GM23248 (cell line): ENCODE measurements around the gene C22orf15. TPM values are rescaled to one million over a fixed set of nuclear protein-coding genes. Genes with fewer than 3 reads are reported as not detected.

ENCODE experiments used
- DNase-seq: peaks from one replicate; pipeline ENCODE4 v3.0.0-alpha.2; 2015
- H2AFZ ChIP-seq: fragments of 200-600 bp; sonication (generic); 2 replicates; pipeline ENCODE4 v1.6.1; 2016; ENCODE audit warnings: antibody characterized with exemption
- H3F3A ChIP-seq: fragments of 200-600 bp; sonication (generic); 2 replicates; pipeline ENCODE4 v1.6.1; 2016; ENCODE audit warnings: mild to moderate bottlenecking, antibody characterized with exemption, mixed run types; ENCODE audit not compliant: insufficient read depth
- H3K27ac ChIP-seq: fragments of 200-600 bp; sonication (generic); 2 replicates; pipeline ENCODE4 v1.5.1; 2016; ENCODE audit warnings: mild to moderate bottlenecking
- H3K27me3 ChIP-seq: fragments of 200-600 bp; sonication (generic); replicated peaks from 2 replicates; pipeline ENCODE4 v1.6.1; 2016; ENCODE audit warnings: mild to moderate bottlenecking; ENCODE audit not compliant: insufficient read depth
- H3K36me3 ChIP-seq: fragments of 200-600 bp; sonication (generic); 2 replicates; pipeline ENCODE4 v1.6.1; 2016; ENCODE audit warnings: low read depth, mild to moderate bottlenecking
- H3K4me1 ChIP-seq: fragments of 200-600 bp; sonication (generic); 2 replicates; pipeline ENCODE4 v1.6.1; 2016; ENCODE audit warnings: mild to moderate bottlenecking; ENCODE audit not compliant: insufficient read depth
- H3K4me2 ChIP-seq: fragments of 200-600 bp; sonication (generic); one replicate; pipeline ENCODE4 v1.6.1; 2016; ENCODE audit warnings: mild to moderate bottlenecking; ENCODE audit not compliant: unreplicated experiment
- H3K4me3 ChIP-seq: fragments of 200-600 bp; sonication (generic); 2 replicates; pipeline ENCODE4 v1.5.1; 2016; ENCODE audit warnings: mild to moderate bottlenecking
- H3K79me2 ChIP-seq: fragments of 200-600 bp; sonication (generic); 2 replicates; pipeline ENCODE4 v1.6.1; 2016; ENCODE audit warnings: mild to moderate bottlenecking; ENCODE audit not compliant: insufficient read depth
- H3K9ac ChIP-seq: fragments of 200-600 bp; sonication (generic); 2 replicates; pipeline ENCODE4 v1.6.1; 2016; ENCODE audit warnings: mild to moderate bottlenecking
- H3K9me2 ChIP-seq: fragments of 200-600 bp; sonication (generic); 2 replicates; pipeline ENCODE4 v1.6.1; 2016; ENCODE audit warnings: mixed run types, mild to moderate bottlenecking, moderate library complexity; ENCODE audit not compliant: insufficient read depth
- H3K9me3 ChIP-seq: fragments of 200-600 bp; sonication (generic); one replicate; pipeline ENCODE4 v1.6.1; 2017; ENCODE audit warnings: low read depth
- H4K20me1 ChIP-seq: fragments of 200-600 bp; sonication (generic); 2 replicates; pipeline ENCODE4 v1.6.0; 2016; ENCODE audit not compliant: insufficient read depth
- EZH2 ChIP-seq: fragments of 200-600 bp; sonication (generic); IDR thresholded peaks from 2 replicates; pipeline ENCODE4 v1.6.1; 2018; ENCODE audit warnings: antibody characterized with exemption, mild to moderate bottlenecking; ENCODE audit not compliant: insufficient read depth, poor library complexity, severe bottlenecking
- EZH2phosphoT487 ChIP-seq: fragments of 200-600 bp; sonication (generic); IDR thresholded peaks from 2 replicates; pipeline ENCODE4 v1.6.1; 2018; ENCODE audit warnings: antibody characterized with exemption, moderate library complexity, mild to moderate bottlenecking, low read depth; ENCODE audit not compliant: insufficient read depth
- WGBS, 2 experiments: methylation state at CpG; one replicate each; pipeline ENCODE4 v1.1.6; 2015 to 2017; ENCODE audit warnings: low lambda C conversion rate in 2 of 2, low coverage in 1 of 2; ENCODE audit errors: missing lambda C conversion rate in 2 of 2; 5-methylcytosine and 5-hydroxymethylcytosine counted together
- in situ Hi-C: fragments of 300-500 bp; cut with MboI; formaldehyde crosslinking; loops from 2 replicates; pipeline ENCODE4 v1.15.0; 2020
- polyA plus RNA-seq: library from polyadenylated mRNA; unstranded; fragments of >200 nt; fragmentation: Nextera tagmentation; extraction: Ambion mirVana; gene quantifications from 2 replicates; pipeline ENCODE4 v1.2.1, GENCODE V29; 2016
- total RNA-seq: library from RNA; depleted of rRNA; stranded (reverse); fragments of >200 nt; shearing (Covaris generic); gene quantifications from 2 replicates; pipeline ENCODE4 v1.2.3, GENCODE V29; 2014

Gene C22orf15
- total and polyA plus RNA-seq, 2 experiments from 2014 or later: 0.41 TPM; not detected in 1

DNA sequence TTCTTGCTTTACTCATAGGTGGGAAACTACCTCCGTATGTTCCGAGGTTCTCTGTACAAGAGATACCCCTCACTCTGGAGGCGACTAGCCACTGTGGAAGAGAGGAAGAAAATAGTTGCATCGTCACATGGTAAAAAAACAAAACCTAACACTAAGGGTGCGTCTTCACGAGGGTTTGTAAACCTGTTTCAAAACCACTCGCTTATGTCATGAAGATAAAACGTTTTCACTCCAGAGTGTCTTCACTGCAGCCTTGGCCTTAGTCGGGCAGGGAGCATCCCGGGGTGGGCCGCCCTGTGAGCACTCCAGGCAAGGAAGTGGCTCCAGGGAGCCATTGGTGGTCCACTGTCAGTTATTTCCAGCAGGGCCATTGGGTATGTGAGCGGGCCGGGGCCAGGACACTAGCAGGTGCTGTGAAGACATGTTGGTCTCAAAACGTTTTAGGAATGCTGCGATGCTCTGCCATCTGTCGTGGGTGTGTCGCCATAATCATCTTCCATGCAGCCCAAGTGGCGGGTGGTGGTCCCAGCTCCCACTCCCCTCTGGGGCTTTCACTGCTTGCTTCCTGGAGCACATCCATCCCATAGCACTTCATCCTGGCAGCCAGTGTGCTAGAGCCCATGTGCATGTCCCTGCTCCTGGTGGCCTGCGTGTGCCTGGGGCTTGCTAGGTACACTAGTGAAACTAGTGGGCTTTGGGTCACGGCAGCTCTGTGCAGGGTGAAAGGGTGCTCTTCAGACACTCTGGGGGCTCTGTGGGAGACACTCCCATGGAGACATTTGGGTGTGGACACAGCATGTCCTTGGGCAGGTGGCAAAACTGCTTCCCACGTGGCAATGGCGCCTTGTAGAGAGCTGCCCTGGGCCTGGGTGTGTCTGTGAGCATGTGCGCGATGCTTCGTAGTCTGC, 29.2 kb downstream of the C22orf15 start:
- Histone ChIP-seq H4K20me1 (peaks cover 22% of the 10 kb centered on the region; the same call in 1 of the 2 replicates), H3K4me2 (peak overlapping the region; percentile 49), H3K36me3 (peaks cover 16% of the 10 kb centered on the region), H3K4me3 (no peak overlapping the region), H3K79me2 (peaks cover 69% of the 10 kb centered on the region), H3K9me2 (no peaks in the 10 kb centered on the region), H3K27ac (peak overlapping the region; percentile 63), H3K27me3 (no peaks in the 10 kb centered on the region), H2AFZ (no peak overlapping the region), H3F3A (peaks cover 10% of the 10 kb centered on the region), H3K9ac (peak overlapping the region; percentile 43; the same call in 1 of the 2 replicates), H3K4me1 (peaks cover 22% of the 10 kb centered on the region), H3K9me3 (no peaks in the 10 kb centered on the region)
- DNase-seq: no peak
- 65 to 69% methylated on average over 25 of the region's 25 CpGs for WGBS, 2 experiments
- TF ChIP-seq EZH2phosphoT487 (no peak), EZH2 (no peak)
- in situ Hi-C loops: no loop called here

DNA sequence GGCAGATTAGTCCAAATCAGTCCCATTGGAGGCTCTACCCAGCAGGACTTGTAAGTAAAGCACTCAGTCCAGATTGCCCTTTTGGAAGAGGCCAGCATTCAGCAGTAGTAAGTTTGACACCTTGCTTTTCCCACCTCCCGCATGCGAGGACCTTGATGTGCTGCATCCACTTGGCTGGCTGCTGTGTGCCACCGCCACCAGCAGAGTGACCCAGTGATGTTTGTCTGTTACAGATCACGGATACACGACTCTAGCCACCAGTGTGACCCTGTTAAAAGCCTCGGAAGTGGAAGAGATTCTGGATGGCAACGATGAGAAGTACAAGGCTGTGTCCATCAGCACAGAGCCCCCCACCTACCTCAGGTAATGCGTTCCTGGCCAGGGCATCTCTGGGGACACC, 30.5 kb downstream of the C22orf15 start:
- Histone ChIP-seq H3K9me2 (no peaks in the 10 kb centered on the region), H4K20me1 (peaks cover 22% of the 10 kb centered on the region; the same call in 1 of the 2 replicates), H3K27ac (no peak overlapping the region), H3K36me3 (peaks cover 16% of the 10 kb centered on the region), H2AFZ (no peak overlapping the region), H3K79me2 (peaks cover 58% of the 10 kb centered on the region), H3K9ac (no peak overlapping the region), H3K9me3 (no peaks in the 10 kb centered on the region), H3K4me2 (no peak overlapping the region), H3F3A (peaks cover 10% of the 10 kb centered on the region), H3K4me3 (no peak overlapping the region), H3K4me1 (peaks cover 16% of the 10 kb centered on the region), H3K27me3 (no peaks in the 10 kb centered on the region)
- no peak for TF ChIP-seq EZH2phosphoT487
- DNase-seq: no peak
- WGBS, 2 experiments: 96% methylated on average over 8 of the region's 8 CpGs
- in situ Hi-C loops: no loop called here

DNA sequence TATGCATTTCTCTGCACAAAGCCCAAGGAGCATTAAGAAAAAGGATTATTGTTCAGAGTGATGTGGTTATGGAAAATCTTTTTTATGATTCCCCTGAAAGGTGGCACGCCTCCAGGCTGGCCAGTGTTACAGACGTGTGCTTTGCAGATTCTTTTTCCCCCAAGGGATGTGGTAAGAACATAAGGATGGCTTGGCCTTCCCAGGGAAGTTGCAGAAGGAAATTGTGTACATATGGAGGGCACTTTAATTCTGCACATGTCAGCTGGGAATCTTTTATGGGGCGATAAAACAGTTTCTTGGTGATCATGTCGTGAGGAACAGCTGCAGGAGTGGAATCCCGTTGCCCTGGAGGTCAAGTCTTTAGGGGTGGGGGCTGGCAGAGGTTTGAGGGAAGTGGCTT, 33.7 kb downstream of the C22orf15 start:
- H3K9me2 ChIP-seq: no peaks in the 10 kb centered on the region
- no peak overlapping the region for H3K4me3 ChIP-seq
- H3K36me3 ChIP-seq: peaks cover 23% of the 10 kb centered on the region
- TF ChIP-seq EZH2 (no peak), EZH2phosphoT487 (no peak)
- no peak overlapping the region for H3K27ac ChIP-seq
- H3K79me2 ChIP-seq: peaks cover 27% of the 10 kb centered on the region
- peaks cover 4% of the 10 kb centered on the region for H3K4me1 ChIP-seq
- H3K9me3 ChIP-seq: no peaks in the 10 kb centered on the region
- H4K20me1 ChIP-seq: peaks cover 9% of the 10 kb centered on the region; the same call in 1 of the 2 replicates
- in situ Hi-C loops: no loop called here
- no peak overlapping the region for H3K4me2 ChIP-seq
- WGBS, 2 experiments: 52 to 54% methylated on average over 5 of the region's 5 CpGs
- no peak for DNase-seq
- H3K27me3 ChIP-seq: no peaks in the 10 kb centered on the region
- 0 out of 2 replicates have a peak, but pooled peaks cover 2% of the 10 kb centered on the region for H3F3A ChIP-seq
- no peak overlapping the region for H3K9ac ChIP-seq
- no peak overlapping the region for H2AFZ ChIP-seq

DNA sequence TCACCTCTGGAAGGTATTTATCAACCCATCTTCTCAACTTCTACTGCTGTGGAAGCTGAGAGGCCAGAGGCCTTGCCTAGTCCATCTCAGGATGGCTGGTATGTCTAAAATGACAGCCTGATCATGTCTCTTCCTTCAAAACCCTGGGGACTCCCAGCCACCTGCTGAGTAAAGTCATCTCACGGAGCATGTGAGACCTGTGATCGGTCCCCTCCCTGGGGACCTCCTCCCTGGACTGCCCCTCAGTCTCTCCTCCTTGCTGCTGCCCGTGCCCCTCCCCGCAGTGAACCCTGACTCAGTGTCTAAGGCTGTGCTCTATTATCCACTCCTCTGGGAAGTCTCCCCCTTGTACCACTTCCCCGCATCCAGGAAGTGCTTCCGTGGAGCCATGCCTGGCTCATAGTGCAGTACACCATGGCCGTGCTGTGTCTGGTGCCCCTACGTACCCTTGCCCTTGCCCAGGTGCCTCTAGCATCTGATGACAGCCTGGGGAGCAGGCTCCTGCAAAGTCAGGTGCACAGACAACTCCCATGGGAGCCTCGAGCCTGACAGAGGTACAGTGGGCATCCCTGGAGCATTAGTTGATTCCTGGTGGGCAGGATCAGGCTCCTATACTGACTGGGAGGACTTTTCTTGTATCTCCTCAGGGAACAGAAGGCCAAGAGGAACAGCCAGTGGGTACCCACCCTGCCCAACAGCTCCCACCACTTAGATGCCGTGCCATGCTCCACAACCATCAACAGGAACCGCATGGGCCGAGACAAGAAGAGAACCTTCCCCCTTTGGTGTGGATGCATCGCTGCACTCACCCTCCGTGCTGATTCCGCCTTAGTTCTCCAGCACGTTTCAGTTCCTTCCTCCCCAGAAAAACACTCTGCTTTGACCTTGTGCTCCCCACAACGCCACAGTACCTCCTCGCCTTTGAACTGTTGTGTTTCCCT, 37.8 kb downstream of the C22orf15 start:
- Histone ChIP-seq H4K20me1 (no peaks in the 10 kb centered on the region), H3K36me3 (peaks cover 17% of the 10 kb centered on the region; the same call in 1 of the 2 replicates), H3K4me3 (no peak overlapping the region), H3F3A (no peaks in the 10 kb centered on the region), H3K4me2 (no peak overlapping the region), H3K27me3 (no peaks in the 10 kb centered on the region), H3K9ac (no peak overlapping the region), H3K4me1 (no peaks in the 10 kb centered on the region), H3K27ac (no peak overlapping the region), H3K9me3 (no peaks in the 10 kb centered on the region), H2AFZ (no peak overlapping the region), H3K79me2 (no peaks in the 10 kb centered on the region), H3K9me2 (no peaks in the 10 kb centered on the region)
- in situ Hi-C loops: no loop called here
- WGBS, 2 experiments: 97% methylated on average over 18 of the region's 18 CpGs
- TF ChIP-seq EZH2 (no peak), EZH2phosphoT487 (no peak)
- no peak for DNase-seq
